Activated naive CD8-positive, alpha-beta T cell treated with anti-CD3 and anti-CD28 coated beads, Interleukin-2, amount 50 U/mL, for 24 hours (primary cell): Measurements from ENCODE around the gene PALLD.

ENCODE experiments used
- ATAC-seq: fragments of 150-1000 bp; cut with Tn5 transposase; one replicate; pipeline ENCODE4 v1.10.0; 2021
- DNase-seq: peaks from one replicate; pipeline ENCODE4 v3.0.0; 2021
- H3K27ac Mint-ChIP-seq: one replicate; pipeline ENCODE4 v1.8.0; 2021; ENCODE audit warnings: mild to moderate bottlenecking, mixed read lengths
- H3K27me3 Mint-ChIP-seq: one replicate; pipeline ENCODE4 v1.8.0; 2021; ENCODE audit warnings: mixed read lengths
- H3K36me3 Mint-ChIP-seq: one replicate; pipeline ENCODE4 v1.8.0; 2021; ENCODE audit warnings: low read depth, mixed read lengths
- H3K4me1 Mint-ChIP-seq: one replicate; pipeline ENCODE4 v1.8.0; 2021; ENCODE audit warnings: mixed read lengths
- H3K4me3 Mint-ChIP-seq: one replicate; pipeline ENCODE4 v1.8.0; 2021; ENCODE audit warnings: mild to moderate bottlenecking, moderate library complexity, mixed read lengths
- H3K9me3 Mint-ChIP-seq: one replicate; pipeline ENCODE4 v1.8.0; 2021; ENCODE audit warnings: mixed read lengths

Gene PALLD

DNA sequence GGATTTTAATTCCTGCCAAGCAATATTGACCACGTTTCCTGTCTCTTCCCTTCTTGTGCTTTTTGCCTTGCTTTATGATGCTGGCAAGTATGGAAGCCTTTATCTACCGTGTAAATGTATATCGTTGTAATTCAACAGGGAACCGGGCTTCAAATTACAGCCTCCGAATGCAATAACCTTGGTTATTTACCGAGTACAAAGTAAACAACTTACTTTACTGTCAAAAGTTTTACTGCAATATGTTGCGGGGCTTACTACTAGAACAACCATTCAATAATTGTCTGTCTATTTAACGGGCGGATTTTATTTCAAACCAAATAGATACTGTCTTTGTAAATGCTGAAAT, 73.1 kb downstream of the PALLD start:
- Mint-ChIP-seq H3K4me3 (no peak overlapping the region), H3K27me3 (no peaks in the 10 kb centered on the region), H3K36me3 (no peaks in the 10 kb centered on the region), H3K9me3 (no peaks in the 10 kb centered on the region), H3K4me1 (peaks cover 27% of the 10 kb centered on the region), H3K27ac (no peak overlapping the region)
- no peak for ATAC-seq
- DNase-seq = no peak

DNA sequence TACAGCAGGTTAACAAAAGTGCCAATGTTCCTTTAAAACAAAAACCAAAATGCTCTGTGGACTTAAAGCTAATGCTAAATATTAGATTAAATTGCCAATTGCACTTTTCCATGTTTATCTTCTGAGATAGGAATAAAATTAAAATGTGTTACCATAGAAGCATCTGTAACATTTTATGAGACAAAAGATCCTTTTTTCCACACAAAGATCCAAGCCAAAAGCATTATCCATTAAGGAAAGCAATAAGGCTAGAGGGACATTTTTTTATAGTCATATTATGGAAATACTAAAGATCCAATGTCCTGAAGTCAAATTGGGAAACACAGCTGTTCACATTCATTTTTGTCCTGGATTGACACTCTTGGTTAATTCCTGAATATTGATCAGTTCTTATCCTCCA, 73.6 kb downstream of the PALLD start:
- Mint-ChIP-seq H3K9me3 (no peaks in the 10 kb centered on the region), H3K27me3 (no peaks in the 10 kb centered on the region), H3K4me3 (no peak overlapping the region), H3K27ac (no peak overlapping the region), H3K4me1 (peaks cover 31% of the 10 kb centered on the region), H3K36me3 (no peaks in the 10 kb centered on the region)
- DNase-seq (no peak), ATAC-seq (no peak)

DNA sequence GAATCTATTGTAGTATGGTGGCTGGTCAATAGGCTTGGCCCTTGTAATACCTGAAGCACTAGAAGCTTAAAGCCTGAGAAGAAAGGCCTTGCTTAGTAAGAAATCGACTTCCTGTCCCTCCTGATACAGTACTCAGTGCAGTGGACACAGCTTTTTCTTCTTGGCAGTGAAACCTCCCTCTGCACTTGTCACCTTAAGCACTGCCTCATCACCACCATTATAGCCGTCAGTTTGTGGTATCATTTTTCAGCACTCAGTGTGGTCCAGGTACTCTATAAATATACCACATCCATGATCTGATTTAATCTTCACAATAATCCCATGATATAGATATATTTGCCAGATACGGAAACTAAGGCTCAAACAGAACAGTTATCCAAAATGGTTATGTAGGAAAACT, 75.2 kb downstream of the PALLD start:
- DNase-seq (no peak), ATAC-seq (no peak)
- Mint-ChIP-seq H3K4me3 (no peak overlapping the region), H3K36me3 (no peaks in the 10 kb centered on the region), H3K27me3 (peaks cover 2% of the 10 kb centered on the region), H3K9me3 (no peaks in the 10 kb centered on the region), H3K4me1 (peaks cover 31% of the 10 kb centered on the region), H3K27ac (no peak overlapping the region)

DNA sequence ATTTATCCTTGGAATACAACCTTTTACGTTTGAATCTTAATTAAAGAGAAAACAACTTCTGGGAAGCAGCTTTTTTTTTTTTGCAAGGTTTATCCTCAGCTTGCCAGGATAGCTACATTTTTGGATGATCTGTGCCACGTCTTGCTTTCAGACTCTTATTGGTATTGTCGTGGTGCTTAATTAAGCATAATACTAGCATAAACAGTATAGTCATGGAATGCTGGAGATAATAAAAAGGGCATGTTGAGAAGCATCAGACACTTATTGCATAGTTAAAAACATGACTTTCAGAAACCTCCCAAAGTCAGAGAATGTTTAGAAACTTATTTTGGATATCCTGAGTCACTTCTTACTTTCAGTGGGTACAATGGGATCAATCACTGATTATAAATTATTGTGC, 77.0 kb downstream of the PALLD start:
- Mint-ChIP-seq H3K4me3 (no peak overlapping the region), H3K36me3 (no peaks in the 10 kb centered on the region), H3K4me1 (peaks cover 29% of the 10 kb centered on the region), H3K27ac (no peak overlapping the region), H3K9me3 (no peaks in the 10 kb centered on the region), H3K27me3 (peaks cover 5% of the 10 kb centered on the region)
- ATAC-seq (no peak), DNase-seq (no peak)

DNA sequence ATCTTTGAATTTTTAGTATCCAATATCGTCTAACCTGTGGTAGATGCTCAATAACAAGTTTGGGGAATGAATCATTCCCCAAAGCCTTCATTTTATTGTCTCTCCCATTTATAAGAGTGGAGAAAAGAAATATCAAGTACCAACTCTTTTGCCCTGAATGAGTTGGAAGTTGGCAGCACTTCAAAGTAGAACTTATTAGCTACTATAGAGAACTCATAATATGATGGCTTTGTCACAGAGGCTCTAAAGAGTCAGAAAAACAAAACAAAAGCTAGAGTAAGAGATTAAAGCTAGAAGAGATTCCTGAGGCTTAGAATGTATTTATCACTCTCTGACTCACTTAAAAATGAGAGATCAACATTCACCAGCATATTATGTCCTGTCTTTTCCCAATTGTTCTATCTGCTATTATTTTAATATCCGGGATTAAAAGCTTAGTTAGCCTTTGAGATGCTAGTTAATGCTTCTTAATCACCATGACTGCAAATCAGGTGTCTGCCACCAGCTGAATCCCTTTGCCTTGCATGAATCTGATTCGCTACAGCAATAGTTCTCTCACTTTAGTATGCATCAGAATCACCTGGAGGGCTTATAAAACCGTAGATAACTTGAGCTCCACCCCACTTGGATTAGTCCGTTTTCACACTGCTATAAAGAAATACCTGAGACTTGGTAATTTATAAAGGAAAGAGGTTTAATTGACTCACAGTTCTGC, 77.9 kb downstream of the PALLD start:
- no peak for ATAC-seq
- Mint-ChIP-seq H3K4me3 (no peak overlapping the region), H3K9me3 (no peaks in the 10 kb centered on the region), H3K36me3 (no peaks in the 10 kb centered on the region), H3K27ac (no peak overlapping the region), H3K4me1 (peaks cover 21% of the 10 kb centered on the region), H3K27me3 (peaks cover 5% of the 10 kb centered on the region)
- DNase-seq = no peak

DNA sequence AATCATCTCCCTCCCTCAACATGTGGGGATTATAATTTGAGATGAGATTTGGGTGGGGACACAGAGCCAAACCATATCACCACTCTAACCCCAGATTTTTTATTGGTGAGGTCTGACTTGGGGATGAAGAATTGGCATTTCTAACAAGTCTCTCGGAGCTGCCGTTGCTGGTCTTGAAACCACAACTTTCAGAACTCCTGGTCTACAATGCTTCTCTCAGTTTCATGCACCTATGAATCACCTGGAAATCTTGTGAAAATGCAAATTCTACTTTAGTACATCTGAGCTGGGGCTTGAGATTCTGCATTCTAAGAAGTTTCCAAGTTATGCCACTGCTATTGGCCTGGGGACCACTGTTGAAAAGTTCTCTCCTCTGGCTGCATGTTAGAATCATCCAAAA, 78.6 kb downstream of the PALLD start:
- H3K27ac Mint-ChIP-seq = no peak overlapping the region
- H3K9me3 Mint-ChIP-seq = no peaks in the 10 kb centered on the region
- H3K36me3 Mint-ChIP-seq = no peaks in the 10 kb centered on the region
- no peak for DNase-seq
- peaks cover 21% of the 10 kb centered on the region for H3K4me1 Mint-ChIP-seq
- no peak overlapping the region for H3K4me3 Mint-ChIP-seq
- H3K27me3 Mint-ChIP-seq = peaks cover 5% of the 10 kb centered on the region
- ATAC-seq = peak; percentile 54

DNA sequence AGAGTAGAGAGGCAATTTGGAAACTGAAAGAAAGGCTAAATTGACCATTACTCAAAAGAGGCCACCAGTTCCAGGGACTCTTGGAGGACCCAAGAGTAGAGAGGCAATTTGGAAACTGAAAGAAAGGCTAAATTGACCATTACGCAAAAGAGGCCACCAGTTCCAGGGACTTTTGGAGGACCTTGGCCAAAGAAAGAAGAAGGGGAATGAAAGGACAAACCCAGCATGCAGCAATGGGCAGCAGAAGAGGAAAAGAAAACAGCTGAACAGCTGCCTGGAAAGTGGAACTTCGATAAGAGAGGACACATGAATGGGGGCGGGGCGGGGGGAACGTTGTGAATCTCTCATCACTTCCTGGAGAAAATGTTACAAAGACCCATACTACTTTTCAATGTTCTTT, 80.8 kb downstream of the PALLD start:
- H3K36me3 Mint-ChIP-seq = no peaks in the 10 kb centered on the region
- peaks cover 20% of the 10 kb centered on the region for H3K4me1 Mint-ChIP-seq
- no peak for DNase-seq
- ATAC-seq = no peak
- H3K27me3 Mint-ChIP-seq = peaks cover 9% of the 10 kb centered on the region
- peaks cover 10% of the 10 kb centered on the region for H3K9me3 Mint-ChIP-seq
- H3K27ac Mint-ChIP-seq = no peak overlapping the region
- no peak overlapping the region for H3K4me3 Mint-ChIP-seq

DNA sequence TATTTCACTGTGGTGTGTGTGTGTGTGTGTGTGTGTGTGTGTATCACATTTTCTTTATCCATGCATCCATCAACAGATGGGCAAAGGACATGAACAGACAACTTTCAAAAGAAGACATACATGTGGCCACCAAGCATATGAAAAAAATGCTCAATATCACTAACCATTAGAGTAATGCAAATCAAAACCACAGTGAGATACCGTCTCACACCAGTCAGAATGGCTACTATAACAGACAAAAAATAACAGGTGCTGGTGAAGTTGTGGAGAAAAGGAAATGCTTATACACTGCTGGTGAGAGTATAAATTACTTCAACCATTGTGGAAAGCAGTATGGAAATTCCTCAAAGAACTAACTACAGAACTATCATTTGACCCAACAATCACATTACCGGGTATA, 83.4 kb downstream of the PALLD start:
- ATAC-seq = no peak
- peaks cover 12% of the 10 kb centered on the region for H3K27me3 Mint-ChIP-seq
- no peak overlapping the region for H3K4me3 Mint-ChIP-seq
- no peak overlapping the region for H3K27ac Mint-ChIP-seq
- peaks cover 5% of the 10 kb centered on the region for H3K4me1 Mint-ChIP-seq
- no peaks in the 10 kb centered on the region for H3K36me3 Mint-ChIP-seq
- peaks cover 10% of the 10 kb centered on the region for H3K9me3 Mint-ChIP-seq
- no peak for DNase-seq

DNA sequence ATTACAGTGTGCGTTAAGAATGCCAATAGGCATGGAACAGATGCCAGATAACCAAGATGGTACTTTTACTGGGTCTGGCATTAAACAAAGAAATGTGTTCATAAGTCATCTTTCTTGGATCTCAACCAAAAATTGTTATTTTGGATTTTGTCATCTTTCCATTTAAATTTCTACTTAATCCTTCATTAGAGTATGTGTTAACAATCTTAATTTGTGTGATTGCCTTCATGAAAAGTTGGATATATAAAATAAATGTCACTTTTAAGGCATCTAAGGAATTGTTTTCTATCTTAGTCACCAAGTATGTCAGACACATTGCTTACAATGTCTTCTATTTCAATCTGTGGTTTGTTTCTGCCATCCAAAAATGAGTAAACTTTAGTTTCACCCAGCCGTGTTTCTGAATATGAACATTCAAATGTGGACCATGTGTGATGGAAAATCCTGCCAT, 87.5 kb downstream of the PALLD start:
- ATAC-seq (no peak), DNase-seq (no peak)
- Mint-ChIP-seq H3K36me3 (no peaks in the 10 kb centered on the region), H3K4me3 (no peak overlapping the region), H3K9me3 (peaks cover 10% of the 10 kb centered on the region), H3K4me1 (peaks cover 4% of the 10 kb centered on the region), H3K27ac (no peak overlapping the region), H3K27me3 (peaks cover 15% of the 10 kb centered on the region)

DNA sequence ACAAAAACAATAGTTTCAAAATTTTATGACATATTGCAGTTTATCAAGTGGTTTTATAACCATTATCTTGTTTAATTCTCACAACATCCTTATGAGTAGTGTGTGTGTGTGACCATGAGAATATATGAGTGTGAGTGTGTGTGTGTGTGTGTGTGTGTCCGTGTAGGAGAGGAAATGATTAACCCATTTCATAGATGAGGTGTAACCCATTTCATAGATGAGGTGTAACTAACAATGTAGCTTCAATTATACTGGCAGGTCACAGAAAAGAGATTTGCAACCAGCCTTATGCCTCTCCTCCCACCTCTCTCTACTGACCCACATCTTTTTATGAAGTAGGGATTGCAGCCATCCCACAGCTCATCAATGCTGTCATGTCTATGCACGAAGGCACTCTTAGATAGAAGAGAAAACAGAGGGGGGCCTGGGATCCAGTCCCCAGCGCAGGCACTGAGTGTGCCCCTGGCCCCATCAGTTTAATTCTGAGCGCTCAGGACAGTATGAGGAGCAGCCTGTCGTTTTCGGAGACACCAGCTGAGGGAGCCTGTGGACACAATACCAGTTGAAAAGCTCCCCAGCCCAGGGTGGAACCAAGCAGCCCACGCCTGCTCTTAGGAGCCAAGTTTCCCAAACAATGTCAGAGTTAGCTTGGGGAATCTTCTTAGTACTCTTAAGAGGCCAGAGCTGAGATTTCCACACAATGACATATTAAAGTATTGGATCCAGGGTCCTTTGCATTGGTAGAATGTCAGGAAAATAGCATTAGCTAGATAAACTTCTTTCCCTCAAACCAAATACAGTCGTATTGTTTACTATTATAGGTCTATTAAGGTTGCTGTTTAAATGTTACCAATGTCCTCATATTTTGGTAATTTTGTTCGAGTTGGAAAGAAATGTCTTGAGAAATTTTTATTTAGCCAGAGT, 88.6 kb downstream of the PALLD start:
- Mint-ChIP-seq H3K4me3 (no peak overlapping the region), H3K27me3 (peaks cover 15% of the 10 kb centered on the region), H3K36me3 (no peaks in the 10 kb centered on the region), H3K4me1 (peaks cover 4% of the 10 kb centered on the region), H3K27ac (no peak overlapping the region), H3K9me3 (peaks cover 10% of the 10 kb centered on the region)
- ATAC-seq (peak; percentile 82), DNase-seq (peak; percentile 27)

DNA sequence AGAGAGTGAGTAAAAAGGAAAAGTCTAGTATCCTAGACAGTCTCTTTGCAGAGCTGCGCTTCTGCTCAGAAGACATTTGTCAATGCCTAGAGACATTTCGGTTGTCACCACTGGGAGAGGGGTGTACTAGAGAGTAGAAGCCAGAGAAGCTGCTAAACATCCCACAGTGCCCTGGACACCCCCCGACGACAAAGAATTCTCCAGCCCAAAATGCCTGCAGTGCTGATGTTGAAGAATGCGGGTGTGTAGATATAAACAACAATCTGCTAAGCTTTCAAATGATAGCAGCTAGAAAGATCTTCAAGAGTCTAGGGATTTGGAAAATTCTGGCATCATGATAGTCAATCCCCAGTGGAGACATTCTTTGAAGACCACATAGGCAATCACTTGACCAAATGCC, 90.1 kb downstream of the PALLD start:
- Mint-ChIP-seq H3K4me3 (no peak overlapping the region), H3K27ac (no peak overlapping the region), H3K4me1 (peaks cover 4% of the 10 kb centered on the region), H3K9me3 (peaks cover under 1% of the 10 kb centered on the region), H3K27me3 (peaks cover 14% of the 10 kb centered on the region), H3K36me3 (no peaks in the 10 kb centered on the region)
- ATAC-seq = no peak
- DNase-seq = no peak

DNA sequence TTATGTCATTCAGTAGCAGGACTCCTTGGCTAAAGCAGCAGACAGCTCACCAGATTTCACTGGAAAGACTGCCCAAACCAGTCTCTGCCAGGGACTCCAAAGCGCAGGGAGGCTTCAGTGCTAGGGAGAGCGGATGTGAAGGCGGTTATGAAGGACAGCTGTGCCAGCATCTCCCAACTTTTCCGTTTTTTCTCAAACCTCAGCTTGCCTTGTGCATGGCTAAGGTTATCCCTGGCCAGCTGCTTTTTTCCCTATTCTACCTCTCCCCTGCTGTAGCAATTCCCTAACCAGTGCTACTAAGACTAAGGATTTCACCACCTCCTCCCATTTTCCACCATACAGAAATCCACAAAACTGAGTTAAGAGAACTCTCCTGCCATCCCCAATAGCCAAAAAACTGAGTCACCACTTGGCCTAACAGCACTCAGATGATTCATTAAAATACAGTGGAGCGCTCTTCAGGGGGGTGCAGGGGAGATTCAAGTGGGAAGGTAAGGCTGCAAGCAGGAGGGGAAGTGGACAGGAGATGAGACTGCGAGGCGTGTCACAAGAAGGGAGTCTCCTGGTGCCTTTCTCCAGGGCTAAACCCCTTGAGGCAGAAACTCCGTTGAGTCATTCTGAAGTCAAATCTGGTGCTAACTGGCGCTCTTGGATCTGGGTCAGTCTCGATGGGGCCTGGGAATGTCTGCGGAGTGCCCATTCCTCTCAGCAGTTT, 90.7 kb downstream of the PALLD start:
- DNase-seq = no peak
- ATAC-seq = no peak
- H3K4me1 Mint-ChIP-seq = peaks cover 4% of the 10 kb centered on the region
- no peak overlapping the region for H3K4me3 Mint-ChIP-seq
- no peaks in the 10 kb centered on the region for H3K9me3 Mint-ChIP-seq
- H3K27me3 Mint-ChIP-seq = peaks cover 14% of the 10 kb centered on the region
- H3K36me3 Mint-ChIP-seq = no peaks in the 10 kb centered on the region
- H3K27ac Mint-ChIP-seq = no peak overlapping the region

DNA sequence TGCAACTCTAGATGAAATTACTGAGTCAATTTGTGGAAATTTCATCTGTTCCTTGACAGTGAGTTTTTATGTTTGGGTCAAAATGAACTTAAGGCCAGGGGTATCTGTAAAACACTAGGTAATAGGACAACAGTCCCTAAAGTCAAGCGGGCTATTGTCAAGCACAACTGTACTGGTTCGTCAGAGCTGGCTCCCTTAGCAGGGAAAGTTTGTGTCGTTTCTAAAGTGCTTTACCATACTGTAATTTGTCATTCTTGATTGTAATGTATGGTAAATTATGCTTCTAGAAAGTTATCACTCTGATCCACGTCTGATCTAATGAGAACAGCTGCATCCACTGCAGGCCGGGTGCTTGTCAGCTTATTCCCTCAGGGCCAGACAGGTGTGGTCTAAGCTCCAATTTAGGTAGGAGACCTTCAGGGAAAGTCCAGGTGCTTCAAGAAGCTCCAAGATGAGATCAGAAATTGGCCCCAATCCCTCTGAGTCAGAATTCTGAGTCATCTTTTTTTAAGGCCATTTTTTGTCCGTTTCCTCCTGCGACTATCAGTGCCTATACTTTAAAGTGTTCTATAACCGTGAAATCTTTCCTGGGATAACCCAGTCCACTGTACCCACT, 92.2 kb downstream of the PALLD start:
- H3K4me3 Mint-ChIP-seq = no peak overlapping the region
- peaks cover 11% of the 10 kb centered on the region for H3K27me3 Mint-ChIP-seq
- no peaks in the 10 kb centered on the region for H3K9me3 Mint-ChIP-seq
- no peak overlapping the region for H3K27ac Mint-ChIP-seq
- no peak for DNase-seq
- ATAC-seq = no peak
- peaks cover 4% of the 10 kb centered on the region for H3K4me1 Mint-ChIP-seq
- no peaks in the 10 kb centered on the region for H3K36me3 Mint-ChIP-seq

DNA sequence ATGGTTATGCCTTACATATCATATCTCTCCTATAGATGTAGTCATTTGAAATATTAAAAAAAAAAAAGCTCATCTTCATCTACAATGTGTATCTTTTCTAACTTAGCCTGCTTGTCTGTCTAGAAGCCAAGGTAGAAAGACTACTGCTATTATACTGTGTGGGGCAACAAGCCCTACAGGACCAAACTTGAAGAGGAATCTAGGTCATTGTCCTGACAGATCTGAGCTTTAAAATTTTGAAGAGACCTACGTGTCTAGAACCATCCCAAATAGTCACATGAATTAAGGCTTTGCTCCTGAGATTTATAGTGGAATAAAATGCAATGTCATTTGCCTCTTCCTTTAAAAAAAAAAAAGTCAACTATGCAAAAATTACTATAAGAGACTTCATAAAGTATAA, 95.8 kb downstream of the PALLD start:
- DNase-seq (no peak), ATAC-seq (no peak)
- no peaks in the 10 kb centered on the region for H3K9me3 Mint-ChIP-seq
- no peaks in the 10 kb centered on the region for H3K4me1 Mint-ChIP-seq
- no peak overlapping the region for H3K27ac Mint-ChIP-seq
- peaks cover 2% of the 10 kb centered on the region for H3K27me3 Mint-ChIP-seq
- H3K4me3 Mint-ChIP-seq = no peak overlapping the region
- H3K36me3 Mint-ChIP-seq = no peaks in the 10 kb centered on the region
